ENCODE measurements around the gene CACNA1A.

GRCh38 chr19:13163609-13164342 is 342.5 kb downstream of the CACNA1A start:
- TF ChIP-seq CTCF (IDR thresholded peaks at IDR 0.05) (no peak), POLR2A (IDR thresholded peaks at IDR 0.05) (peak; percentile 46 to 82 (median 79))

All from body of pancreas (tissue), 4 donors.